Thyroid gland (tissue), 4 donors: ENCODE results near the gene AR. TPM values are rescaled to one million over a fixed set of nuclear protein-coding genes. Genes with fewer than 3 reads are reported as not detected.

Source experiments
- DNase-seq, 2 donors: peaks; one replicate each; pipeline ENCODE4 v3.0.0-alpha.2; 2019
- H3K27ac ChIP-seq, 3 donors: fragments of 200-600 bp; sonication (generic); 1 replicate in 2 of 3; 2 replicates in 1 of 3; pipeline ENCODE4 v1.5.1; 2016 to 2019; ENCODE audit warnings: mild to moderate bottlenecking in 1 of 3, moderate library complexity in 1 of 3
- H3K27me3 ChIP-seq: fragments of 200-600 bp; sonication (generic); one replicate; pipeline ENCODE4 v1.5.1; 2019
- H3K36me3 ChIP-seq, 2 donors: fragments of 200-600 bp; sonication (generic); one replicate each; pipeline ENCODE4 v1.5.1; 2016 to 2019
- H3K4me1 ChIP-seq, 2 donors: fragments of 200-600 bp; sonication (generic); one replicate each; pipeline ENCODE4 v1.5.1; 2017 to 2019
- H3K4me3 ChIP-seq, 3 donors: fragments of 200-600 bp; sonication (generic); replicated peaks in 1 of 3; 1 replicate in 2 of 3; 2 replicates in 1 of 3; pipeline ENCODE4 v1.5.1; 2016; ENCODE audit warnings: mild to moderate bottlenecking in 1 of 3
- H3K9me3 ChIP-seq: fragments of 200-600 bp; sonication (generic); one replicate; pipeline ENCODE4 v1.5.1; 2017
- CTCF ChIP-seq, 6 experiments: fragments of 200-600 bp in 3 of 6; fragments of 450-650 bp in 3 of 6; sonication (generic) in 3 of 6; IDR thresholded peaks; one replicate each; pipeline ENCODE4 v1.5.1; 2016 to 2019; ENCODE audit warnings: antibody characterized with exemption in 6 of 6, mild to moderate bottlenecking in 2 of 6, inconsistent platforms in 1 of 6, moderate library complexity in 1 of 6
- POLR2A ChIP-seq, 2 donors: fragments of 450-650 bp; IDR thresholded peaks; one replicate each; pipeline ENCODE4 v1.6.1; 2017; ENCODE audit warnings: antibody characterized with exemption in 2 of 2, mild to moderate bottlenecking in 2 of 2, moderate library complexity in 1 of 2
- WGBS, 2 donors: methylation state at CpG; one replicate each; pipeline ENCODE4 v1.1.5; 2017; 5-methylcytosine and 5-hydroxymethylcytosine counted together
- intact Hi-C: fragments of 100-400 bp; cut with DNase I; formaldehyde crosslinking; loops from one replicate; pipeline ENCODE4 v1.15.1; 2023
- total RNA-seq, 4 donors: library from RNA; depleted of rRNA; stranded (reverse); fragments of >200 nt; gene quantifications; one replicate each; pipeline ENCODE4 v1.2.3, GENCODE V29; 2016

AR gene
- total RNA-seq, 4 donors from 2014 or later: 5.2 to 15.0 (median 11.6) TPM

DNA sequence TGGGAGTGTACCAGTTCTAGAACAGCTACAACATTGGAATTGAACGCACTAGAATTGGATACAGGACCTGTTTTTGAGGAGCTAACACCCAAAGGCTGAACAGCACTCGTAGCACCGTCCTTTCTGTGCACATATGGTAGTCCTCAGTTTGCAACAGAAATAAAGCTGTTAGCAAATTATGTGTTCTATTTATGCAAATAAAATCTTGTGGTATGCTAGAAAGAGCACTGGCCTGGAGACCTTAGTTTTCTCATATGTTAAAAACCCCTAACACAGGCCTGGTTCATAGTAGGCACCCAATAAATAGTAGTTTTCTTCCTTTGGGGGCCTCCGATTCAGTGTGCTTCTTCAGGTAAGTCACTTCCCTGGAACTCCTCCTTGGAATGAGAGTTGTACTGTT lies 140.3 kb downstream of the AR start:
- no peak overlapping the region for H3K4me3 ChIP-seq
- WGBS, 2 donors: 95 to 96% methylated on average over 4 of the region's 4 CpGs
- H3K27me3 ChIP-seq: no peaks in the 10 kb centered on the region
- H3K4me1 ChIP-seq: no peaks in the 10 kb centered on the region
- H3K36me3 ChIP-seq: no peaks in the 10 kb centered on the region
- H3K27ac ChIP-seq: no peak overlapping the region
- intact Hi-C loops: no loop called here
- H3K9me3 ChIP-seq: no peaks in the 10 kb centered on the region
- no peak for DNase-seq
- TF ChIP-seq CTCF (IDR thresholded peaks at IDR 0.05) (no peak), POLR2A (IDR thresholded peaks at IDR 0.05) (no peak)

DNA sequence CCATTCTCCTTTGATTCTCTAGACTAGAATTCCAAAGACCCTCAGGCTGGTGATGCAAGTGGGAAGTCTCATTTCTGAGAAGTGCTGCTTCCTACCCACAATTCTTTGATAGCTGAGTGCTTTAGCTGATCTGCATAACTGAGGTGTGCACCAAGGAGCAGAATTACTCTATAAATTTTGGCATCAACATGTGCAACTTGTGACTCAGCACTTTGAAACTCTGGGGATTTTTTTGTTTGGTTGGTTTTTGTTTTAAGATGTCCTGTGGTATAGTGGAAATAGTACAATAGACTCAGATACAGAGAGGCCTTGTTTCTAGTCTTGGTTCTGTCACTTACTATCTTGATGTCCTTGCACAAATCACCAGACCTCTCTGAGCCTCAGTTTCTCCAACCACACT lies 148.4 kb downstream of the AR start:
- Histone ChIP-seq H3K4me3 (no peak overlapping the region), H3K36me3 (no peaks in the 10 kb centered on the region), H3K9me3 (no peaks in the 10 kb centered on the region), H3K4me1 (no peaks in the 10 kb centered on the region), H3K27me3 (no peaks in the 10 kb centered on the region), H3K27ac (no peak overlapping the region)
- no peak for DNase-seq
- no peak for TF ChIP-seq CTCF (IDR thresholded peaks at IDR 0.05)
- no peak for TF ChIP-seq POLR2A (IDR thresholded peaks at IDR 0.05)
- intact Hi-C loops: no loop called here

DNA sequence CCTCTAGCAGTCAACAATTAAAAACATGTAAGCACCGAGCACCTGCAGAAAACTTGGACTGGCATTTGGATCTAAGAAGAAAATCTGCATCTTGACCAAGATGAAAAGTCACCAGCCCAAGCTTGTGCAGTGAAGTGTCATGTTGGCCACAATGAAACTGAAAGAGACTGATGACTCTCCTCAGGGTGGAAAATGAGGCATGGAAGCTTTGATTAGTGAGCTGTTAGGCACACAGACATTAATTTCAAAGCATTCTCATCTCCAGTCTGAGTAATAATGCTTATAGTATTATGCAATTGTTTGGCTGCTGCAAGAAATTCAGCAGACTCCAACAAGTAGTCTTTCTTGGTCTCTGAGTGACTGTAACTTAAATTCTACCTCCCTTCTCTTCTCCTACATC lies 150.1 kb downstream of the AR start:
- no peaks in the 10 kb centered on the region for H3K27me3 ChIP-seq
- H3K27ac ChIP-seq: no peak overlapping the region
- H3K9me3 ChIP-seq: no peaks in the 10 kb centered on the region
- no peaks in the 10 kb centered on the region for H3K36me3 ChIP-seq
- TF ChIP-seq CTCF (IDR thresholded peaks at IDR 0.05) (no peak), POLR2A (IDR thresholded peaks at IDR 0.05) (no peak)
- H3K4me3 ChIP-seq: no peak overlapping the region
- 90 to 94% methylated on average over 1 of the region's 1 CpG for WGBS, 2 donors
- no peaks in the 10 kb centered on the region for H3K4me1 ChIP-seq
- intact Hi-C loops: no loop called here
- DNase-seq: no peak

- DNase-seq: no peak
- Histone ChIP-seq H3K36me3 (no peaks in the 10 kb centered on the region), H3K27ac (no peak overlapping the region), H3K9me3 (no peaks in the 10 kb centered on the region), H3K4me1 (no peaks in the 10 kb centered on the region), H3K27me3 (no peaks in the 10 kb centered on the region), H3K4me3 (no peak overlapping the region)
- intact Hi-C loops: no loop called here
- TF ChIP-seq POLR2A (IDR thresholded peaks at IDR 0.05) (no peak), CTCF (IDR thresholded peaks at IDR 0.05) (no peak)
These were observed 153.6 kb downstream of the AR start for GRCh38 chrX:67697452-67697851.

DNA sequence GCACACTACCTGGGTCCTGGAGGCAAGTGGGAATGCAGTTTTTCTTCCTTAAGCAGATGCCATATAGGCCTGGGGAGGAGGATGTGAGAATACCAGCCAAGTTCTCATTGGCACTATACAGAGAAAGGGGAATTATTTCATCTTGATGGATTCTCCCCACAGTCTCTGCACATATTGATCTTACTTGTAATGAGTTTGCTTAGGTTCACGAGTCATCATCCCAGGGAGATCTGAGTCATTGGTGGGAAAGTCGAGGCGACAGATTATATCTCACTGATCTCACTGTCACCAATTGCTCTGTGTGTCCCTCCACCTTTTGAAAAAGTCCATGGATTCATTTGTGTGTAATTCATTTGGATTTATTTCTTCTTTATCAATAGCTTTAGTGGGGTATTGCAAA lies 156.8 kb downstream of the AR start:
- no peak overlapping the region for H3K4me3 ChIP-seq
- no peak overlapping the region for H3K27ac ChIP-seq
- no peaks in the 10 kb centered on the region for H3K27me3 ChIP-seq
- H3K36me3 ChIP-seq: no peaks in the 10 kb centered on the region
- H3K9me3 ChIP-seq: no peaks in the 10 kb centered on the region
- TF ChIP-seq CTCF (IDR thresholded peaks at IDR 0.05): no peak
- TF ChIP-seq POLR2A (IDR thresholded peaks at IDR 0.05): no peak
- no peaks in the 10 kb centered on the region for H3K4me1 ChIP-seq
- 91 to 95% methylated on average over 3 of the region's 3 CpGs for WGBS, 2 donors
- no peak for DNase-seq
- intact Hi-C loops: no loop called here
